Stimulated activated CD4-positive, alpha-beta T cell treated with anti-CD3 and anti-CD28 coated beads, Interleukin-2, amount 100 ng/mL, for 24 hours (primary cell): ENCODE measurements around the gene MSI2.

ENCODE experiments used
- DNase-seq, 2 donors: peaks; one replicate each; pipeline ENCODE4 v3.0.0-alpha.2; 2020

Gene MSI2

GRCh38 chr17:57401556-57402488, 145.5 kb downstream of the MSI2 start:
- DNase-seq = no peak

GRCh38 chr17:57402681-57403180, 146.4 kb downstream of the MSI2 start:
- no peak for DNase-seq

- DNase-seq = no peak
Measured at GRCh38 chr17:57403236-57403635, 146.9 kb downstream of the MSI2 start.

- no peak for DNase-seq
Measured at GRCh38 chr17:57404073-57404472, 147.8 kb downstream of the MSI2 start.

- DNase-seq = no peak
Measured at GRCh38 chr17:57404795-57405490, 148.6 kb downstream of the MSI2 start.

- no peak for DNase-seq
Measured at GRCh38 chr17:57405491-57406072, 149.3 kb downstream of the MSI2 start.

- no peak for DNase-seq
Measured at GRCh38 chr17:57406131-57406980, 150.0 kb downstream of the MSI2 start.

GRCh38 chr17:57406981-57407286, 150.6 kb downstream of the MSI2 start:
- no peak for DNase-seq

- no peak for DNase-seq
Measured at GRCh38 chr17:57407287-57408070, 151.2 kb downstream of the MSI2 start.

GRCh38 chr17:57408071-57408811, 151.9 kb downstream of the MSI2 start:
- peak in 1 of 2 donors; percentile 14 for DNase-seq

GRCh38 chr17:57410169-57410568, 153.8 kb downstream of the MSI2 start:
- no peak for DNase-seq

- DNase-seq = no peak
Measured at GRCh38 chr17:57412520-57413096, 156.3 kb downstream of the MSI2 start.

- DNase-seq = no peak
Measured at GRCh38 chr17:57413848-57414651, 157.7 kb downstream of the MSI2 start.

GRCh38 chr17:57415751-57416207, 159.5 kb downstream of the MSI2 start:
- DNase-seq = no peak

- DNase-seq = no peak
Measured at GRCh38 chr17:57416369-57416768, 160.0 kb downstream of the MSI2 start.

GRCh38 chr17:57417956-57418355, 161.6 kb downstream of the MSI2 start:
- DNase-seq = no peak

GRCh38 chr17:57418463-57419246, 162.3 kb downstream of the MSI2 start:
- no peak for DNase-seq

- no peak for DNase-seq
Measured at GRCh38 chr17:57419940-57420550, 163.7 kb downstream of the MSI2 start.
